Astrocyte (in vitro differentiated cells and primary cell): ENCODE data around the gene CAMK1D. TPM values are rescaled to one million over a fixed set of nuclear protein-coding genes. Genes with fewer than 3 reads are reported as not detected.

Experiments used
- DNase-seq: peaks from one replicate; pipeline ENCODE4 v3.0.0-alpha.2; 2010; ENCODE audit warnings: low read depth
- FAIRE-seq: peaks from 2 replicates; lab custom pipeline; 2011; peaks lifted over from hg19 to GRCh38; lab: Jason Lieb, UNC
- H2AFZ ChIP-seq: 2 replicates; pipeline ENCODE4 v1.6.0; 2012; ENCODE audit warnings: low read depth, low read length, inconsistent platforms
- H3K27ac ChIP-seq: 2 replicates; pipeline ENCODE4 v1.5.1; 2011; ENCODE audit warnings: low read depth, low read length, inconsistent platforms
- H3K27me3 ChIP-seq: 2 replicates; pipeline ENCODE4 v1.6.0; 2011; ENCODE audit warnings: low read length, inconsistent platforms; ENCODE audit not compliant: insufficient read depth
- H3K36me3 ChIP-seq: 2 replicates; pipeline ENCODE4 v1.5.1; 2011; ENCODE audit warnings: low read length, inconsistent platforms; ENCODE audit not compliant: insufficient read depth
- H3K4me1 ChIP-seq: 2 replicates; pipeline ENCODE4 v1.5.1; 2011; ENCODE audit warnings: low read length, inconsistent platforms; ENCODE audit not compliant: insufficient read depth
- H3K4me2 ChIP-seq: 2 replicates; pipeline ENCODE4 v1.6.0; 2012; ENCODE audit warnings: low read length, inconsistent platforms
- H3K4me3 ChIP-seq: 2 replicates; pipeline ENCODE4 v1.5.1; 2011; ENCODE audit warnings: low read depth, mild to moderate bottlenecking, low read length, inconsistent platforms; ENCODE audit not compliant: insufficient read depth
- H3K79me2 ChIP-seq: 2 replicates; pipeline ENCODE4 v1.6.0; 2012; ENCODE audit warnings: mild to moderate bottlenecking, low read length, inconsistent platforms; ENCODE audit not compliant: insufficient read depth
- H3K9ac ChIP-seq: 2 replicates; pipeline ENCODE4 v1.6.0; 2012; ENCODE audit warnings: mild to moderate bottlenecking, low read length, inconsistent platforms
- H3K9me3 ChIP-seq: 2 replicates; pipeline ENCODE4 v1.5.1; 2012; ENCODE audit warnings: low read depth, mild to moderate bottlenecking, low read length, inconsistent platforms; ENCODE audit not compliant: insufficient read depth
- H4K20me1 ChIP-seq: 2 replicates; pipeline ENCODE4 v1.6.0; 2012; ENCODE audit warnings: low read length, inconsistent platforms; ENCODE audit not compliant: insufficient read depth
- H3K27ac Mint-ChIP-seq: one replicate; pipeline ENCODE4 v1.8.0; 2021; ENCODE audit warnings: mild to moderate bottlenecking, mixed read lengths; ENCODE audit not compliant: unreplicated experiment
- H3K27me3 Mint-ChIP-seq: one replicate; pipeline ENCODE4 v1.8.0; 2021; ENCODE audit warnings: low read depth, mixed read lengths; ENCODE audit not compliant: unreplicated experiment
- H3K36me3 Mint-ChIP-seq: one replicate; pipeline ENCODE4 v1.8.0; 2021; ENCODE audit warnings: low read depth, mixed read lengths; ENCODE audit not compliant: unreplicated experiment
- H3K4me1 Mint-ChIP-seq: one replicate; pipeline ENCODE4 v1.8.0; 2021; ENCODE audit warnings: low read depth, mixed read lengths; ENCODE audit not compliant: unreplicated experiment
- H3K4me3 Mint-ChIP-seq: one replicate; pipeline ENCODE4 v1.8.0; 2021; ENCODE audit warnings: mild to moderate bottlenecking, moderate library complexity, mixed read lengths; ENCODE audit not compliant: unreplicated experiment
- H3K9me3 Mint-ChIP-seq: one replicate; pipeline ENCODE4 v1.8.0; 2021; ENCODE audit warnings: mild to moderate bottlenecking, mixed read lengths; ENCODE audit not compliant: unreplicated experiment
- CTCF ChIP-seq: IDR thresholded peaks from 2 replicates; pipeline ENCODE4 v1.5.1; 2011; ENCODE audit warnings: low read depth, mild to moderate bottlenecking, inconsistent platforms, low read length, moderate library complexity; ENCODE audit not compliant: insufficient read depth
- EZH2 ChIP-seq: IDR thresholded peaks from 2 replicates; pipeline ENCODE4 v1.6.1; 2012; ENCODE audit warnings: mild to moderate bottlenecking, low read length, inconsistent platforms; ENCODE audit not compliant: insufficient read depth
- total RNA-seq: library from RNA; stranded (reverse); gene quantifications from 2 replicates; pipeline ENCODE4 v1.2.1, GENCODE V29; 2021

Gene CAMK1D
- total RNA-seq, 1 donor from 2014 or later, result 23.6 TPM

GRCh38 chr10:12349629-12350166, 351 bp downstream of the CAMK1D start:
- Mint-ChIP-seq H3K4me1 (peaks cover 9% of the 10 kb centered on the region), H3K27me3 (peaks cover 6% of the 10 kb centered on the region)
- no peak for FAIRE-seq

GRCh38 chr10:12350167-12350872, 973 bp downstream of the CAMK1D start:
- Mint-ChIP-seq H3K27ac (peak overlapping the region; percentile 67), H3K27me3 (peaks cover 7% of the 10 kb centered on the region), H3K36me3 (peaks cover 1% of the 10 kb centered on the region), H3K9me3 (no peaks in the 10 kb centered on the region), H3K4me1 (peaks cover 8% of the 10 kb centered on the region), H3K4me3 (peak overlapping the region; percentile 98)
- Histone ChIP-seq H3K27ac (peak overlapping the region; percentile 64), H2AFZ (peak overlapping the region; percentile 83), H3K4me2 (peak overlapping the region; percentile 100), H4K20me1 (peaks cover 45% of the 10 kb centered on the region), H3K4me3 (peak overlapping the region; percentile 96), H3K36me3 (no peaks in the 10 kb centered on the region), H3K79me2 (peaks cover 46% of the 10 kb centered on the region), H3K4me1 (peaks cover 19% of the 10 kb centered on the region), H3K9me3 (no peaks in the 10 kb centered on the region), H3K27me3 (peaks cover 2% of the 10 kb centered on the region), H3K9ac (peak overlapping the region; percentile 93)
- DNase-seq (peak; percentile 48), FAIRE-seq (peak; percentile 34)
- TF ChIP-seq CTCF (no peak), EZH2 (no peak)

More at GRCh38 chr10:12349629-12350166, 351 bp downstream of the CAMK1D start:
- Histone ChIP-seq H3K9me3 (no peaks in the 10 kb centered on the region), H3K27me3 (peaks cover 2% of the 10 kb centered on the region), H2AFZ (peak overlapping the region; percentile 83), H3K4me1 (peaks cover 19% of the 10 kb centered on the region), H3K9ac (peak overlapping the region; percentile 93), H3K27ac (peak overlapping the region; percentile 64), H4K20me1 (peaks cover 41% of the 10 kb centered on the region), H3K4me2 (peak overlapping the region; percentile 100), H3K79me2 (peaks cover 41% of the 10 kb centered on the region), H3K4me3 (peak overlapping the region; percentile 96), H3K36me3 (no peaks in the 10 kb centered on the region)
- no peaks in the 10 kb centered on the region for H3K9me3 Mint-ChIP-seq
- peak overlapping the region; percentile 89 for H3K4me3 Mint-ChIP-seq
- TF ChIP-seq CTCF (no peak), EZH2 (no peak)
- H3K27ac Mint-ChIP-seq, result peak overlapping the region; percentile 66
- no peak for DNase-seq
- no peaks in the 10 kb centered on the region for H3K36me3 Mint-ChIP-seq
